ENCODE data around the gene IGF1R.

The IGF1R gene

GRCh38 chr15:98689431-98689861, 41.1 kb downstream of the IGF1R start:
- no peak for DNase-seq (ENCODE audit: low read depth in 1 of 2, low spot score in 1 of 2)
- H3K27me3 ChIP-seq (ENCODE audit: insufficient read depth, poor library complexity, severe bottlenecking), result no peaks in the 10 kb centered on the region
- H3K4me3 ChIP-seq (replicated peaks; ENCODE audit: insufficient read depth, low read length), result no peak overlapping the region
- no peak overlapping the region for H3K27ac ChIP-seq (replicated peaks)
- TF ChIP-seq GABPA (IDR thresholded peaks at IDR 0.05; ENCODE audit: low read depth) (no peak), REST (IDR thresholded peaks at IDR 0.05; ENCODE audit: insufficient replicate concordance, low read depth) (no peak), CTCF (IDR thresholded peaks at IDR 0.05; ENCODE audit: insufficient read depth, low read length) (no peak), POLR2AphosphoS5 (IDR thresholded peaks at IDR 0.05; ENCODE audit: low read depth) (no peak), SPI1 (IDR thresholded peaks at IDR 0.05; ENCODE audit: borderline replicate concordance, low read depth) (no peak)

- Histone ChIP-seq H3K4me3 (replicated peaks; ENCODE audit: insufficient read depth, low read length) (no peak overlapping the region), H3K27ac (replicated peaks) (no peak overlapping the region), H3K27me3 (ENCODE audit: insufficient read depth, poor library complexity, severe bottlenecking) (no peaks in the 10 kb centered on the region)
- TF ChIP-seq CTCF (IDR thresholded peaks at IDR 0.05; ENCODE audit: insufficient read depth, low read length), result no peak
- no peak for TF ChIP-seq POLR2AphosphoS5 (IDR thresholded peaks at IDR 0.05; ENCODE audit: low read depth)
- TF ChIP-seq REST (IDR thresholded peaks at IDR 0.05; ENCODE audit: insufficient replicate concordance, low read depth), result no peak
- no peak for TF ChIP-seq GABPA (IDR thresholded peaks at IDR 0.05; ENCODE audit: low read depth)
- TF ChIP-seq SPI1 (IDR thresholded peaks at IDR 0.05; ENCODE audit: borderline replicate concordance, low read depth), result no peak
- no peak for DNase-seq (ENCODE audit: low read depth in 1 of 2, low spot score in 1 of 2)
Measured at GRCh38 chr15:98690272-98690950, 42.1 kb downstream of the IGF1R start.

- TF ChIP-seq SPI1 (IDR thresholded peaks at IDR 0.05; ENCODE audit: borderline replicate concordance, low read depth) (no peak), GABPA (IDR thresholded peaks at IDR 0.05; ENCODE audit: low read depth) (no peak), CTCF (IDR thresholded peaks at IDR 0.05; ENCODE audit: insufficient read depth, low read length) (no peak), POLR2AphosphoS5 (IDR thresholded peaks at IDR 0.05; ENCODE audit: low read depth) (no peak), REST (IDR thresholded peaks at IDR 0.05; ENCODE audit: insufficient replicate concordance, low read depth) (no peak)
- Histone ChIP-seq H3K27me3 (ENCODE audit: insufficient read depth, poor library complexity, severe bottlenecking) (no peaks in the 10 kb centered on the region), H3K27ac (replicated peaks) (no peak overlapping the region), H3K4me3 (replicated peaks; ENCODE audit: insufficient read depth, low read length) (no peak overlapping the region)
- DNase-seq (ENCODE audit: low read depth in 1 of 2, low spot score in 1 of 2), result no peak
Measured at GRCh38 chr15:98692213-98692612, 43.9 kb downstream of the IGF1R start.
